GM18508 (cell line): Measurements from ENCODE around the gene SLCO3A1.

Source experiments
- ATAC-seq: cut with Tn5 transposase; IDR thresholded peaks from one replicate; pipeline ENCODE4 v1.9.1; 2021; ENCODE audit warnings: moderate number of reproducible peaks; ENCODE audit not compliant: insufficient read depth, unreplicated experiment

Gene SLCO3A1

GRCh38 chr15:92112180-92112579 is 258.7 kb downstream of the SLCO3A1 start:
- ATAC-seq: no peak

- ATAC-seq: no peak
Observed at GRCh38 chr15:92112711-92113110, 259.2 kb downstream of the SLCO3A1 start.

GRCh38 chr15:92113832-92114231 is 260.3 kb downstream of the SLCO3A1 start:
- no peak for ATAC-seq

GRCh38 chr15:92115834-92116233 is 262.3 kb downstream of the SLCO3A1 start:
- no peak for ATAC-seq

- ATAC-seq: no peak
Observed at GRCh38 chr15:92116330-92116729, 262.8 kb downstream of the SLCO3A1 start.

- ATAC-seq: no peak
Observed at GRCh38 chr15:92117261-92117731, 263.8 kb downstream of the SLCO3A1 start.

GRCh38 chr15:92118162-92118935 is 264.8 kb downstream of the SLCO3A1 start:
- ATAC-seq: no peak

GRCh38 chr15:92118936-92119325 is 265.4 kb downstream of the SLCO3A1 start:
- ATAC-seq: no peak

GRCh38 chr15:92120094-92120795 is 266.7 kb downstream of the SLCO3A1 start:
- no peak for ATAC-seq

GRCh38 chr15:92121047-92121446 is 267.5 kb downstream of the SLCO3A1 start:
- ATAC-seq: no peak

- ATAC-seq: no peak
Observed at GRCh38 chr15:92122259-92122658, 268.8 kb downstream of the SLCO3A1 start.

GRCh38 chr15:92123962-92124656 is 270.6 kb downstream of the SLCO3A1 start:
- no peak for ATAC-seq

GRCh38 chr15:92124657-92125010 is 271.1 kb downstream of the SLCO3A1 start:
- ATAC-seq: no peak

GRCh38 chr15:92128788-92129187 is 275.3 kb downstream of the SLCO3A1 start:
- ATAC-seq: no peak

- no peak for ATAC-seq
Observed at GRCh38 chr15:92130244-92130643, 276.7 kb downstream of the SLCO3A1 start.

- no peak for ATAC-seq
Observed at GRCh38 chr15:92130906-92131305, 277.4 kb downstream of the SLCO3A1 start.

GRCh38 chr15:92132982-92133755 is 279.7 kb downstream of the SLCO3A1 start:
- no peak for ATAC-seq

GRCh38 chr15:92140796-92141195 is 287.3 kb downstream of the SLCO3A1 start:
- no peak for ATAC-seq

GRCh38 chr15:92141607-92142006 is 288.1 kb downstream of the SLCO3A1 start:
- ATAC-seq: no peak
